A673 (cell line): ENCODE results near the gene KCNH8. TPM values are rescaled to one million over a fixed set of nuclear protein-coding genes. Genes with fewer than 3 reads are reported as not detected.

Source experiments
- BruUV-seq: library from RNA; stranded (reverse); fragments of 400-500 nt; replicated peaks from 2 replicates; lab custom pipeline; 2021; lab: Mats Ljungman, UMichigan
- CTCF ChIA-PET: fragments of 300-600 bp; sonication (Branson Sonifier 250); formaldehyde crosslinking; loops from one replicate; lab custom pipeline; 2022; ENCODE audit warnings: antibody characterized with exemption; lab: Charles Lee
- POLR2A ChIA-PET: fragments of 300-600 bp; sonication (Branson Sonifier 250); formaldehyde crosslinking; loops from one replicate; lab custom pipeline; 2022; ENCODE audit warnings: antibody characterized with exemption; ENCODE audit not compliant: low non-redundant PET; lab: Charles Lee
- DNase-seq: peaks from one replicate; pipeline ENCODE4 v3.0.0-alpha.2; 2015; ENCODE audit warnings: low spot score
- H3K27ac ChIP-seq: fragments of 200-600 bp; sonication (generic); 2 replicates; pipeline ENCODE4 v1.5.1; 2016; ENCODE audit warnings: mixed run types, low read depth, mild to moderate bottlenecking, mixed read lengths, antibody characterized with exemption, low read length; ENCODE audit not compliant: poor library complexity, severe bottlenecking
- H3K27me3 ChIP-seq: fragments of 200-600 bp; sonication (generic); replicated peaks from 2 replicates; pipeline ENCODE4 v1.6.1; 2017; ENCODE audit warnings: mixed run types, low read depth, mild to moderate bottlenecking, mixed read lengths, antibody characterized with exemption, low read length; ENCODE audit not compliant: insufficient read depth, poor library complexity
- H3K36me3 ChIP-seq: fragments of 200-600 bp; sonication (generic); 2 replicates; pipeline ENCODE4 v1.6.1; 2016; ENCODE audit warnings: mixed run types, mild to moderate bottlenecking, mixed read lengths, antibody characterized with exemption, low read length; ENCODE audit not compliant: insufficient read depth, poor library complexity, severe bottlenecking
- H3K4me1 ChIP-seq: fragments of 200-600 bp; sonication (generic); 2 replicates; pipeline ENCODE4 v1.6.1; 2017; ENCODE audit warnings: mixed run types, mild to moderate bottlenecking, mixed read lengths, antibody characterized with exemption, low read length; ENCODE audit not compliant: insufficient read depth, poor library complexity, severe bottlenecking
- H3K4me3 ChIP-seq: fragments of 200-600 bp; sonication (generic); 2 replicates; pipeline ENCODE4 v1.5.1; 2016; ENCODE audit warnings: low read depth, mixed run types, mild to moderate bottlenecking, mixed read lengths, low read length; ENCODE audit not compliant: poor library complexity, severe bottlenecking
- H3K9me3 ChIP-seq: fragments of 200-600 bp; sonication (generic); 2 replicates; pipeline ENCODE4 v1.6.1; 2016; ENCODE audit warnings: mixed run types, low read depth, mild to moderate bottlenecking, mixed read lengths, antibody characterized with exemption, low read length; ENCODE audit not compliant: poor library complexity, severe bottlenecking
- EZH2 ChIP-seq: fragments of 200-600 bp; sonication (generic); IDR thresholded peaks from 2 replicates; pipeline ENCODE4 v1.6.1; 2017; ENCODE audit warnings: borderline replicate concordance, low read depth, mild to moderate bottlenecking, mixed read lengths, antibody characterized with exemption, low read length; ENCODE audit not compliant: poor library complexity, severe bottlenecking
- intact Hi-C: fragments of 100-400 bp; cut with micrococcal nuclease; formaldehyde crosslinking; loops from one replicate; pipeline ENCODE4 v1.10.0; 2022; ENCODE audit not compliant: unreplicated experiment
- total RNA-seq: library from RNA; stranded (reverse); gene quantifications from 2 replicates; pipeline ENCODE4 v1.2.3, GENCODE V29; 2021
- TF ChIP-seq, protein P1 (sequence below): fragments of 300-800, 200-600 bp; sonication (generic); conservative IDR thresholded peaks from 2 replicates; pipeline ENCODE4 v1.5.1; 2017; ENCODE audit warnings: low read depth, mild to moderate bottlenecking, antibody characterized with exemption, low read length, moderate library complexity, mixed read lengths

The KCNH8 gene
- total RNA-seq, 1 experiment from 2014 or later: not detected

DNA sequence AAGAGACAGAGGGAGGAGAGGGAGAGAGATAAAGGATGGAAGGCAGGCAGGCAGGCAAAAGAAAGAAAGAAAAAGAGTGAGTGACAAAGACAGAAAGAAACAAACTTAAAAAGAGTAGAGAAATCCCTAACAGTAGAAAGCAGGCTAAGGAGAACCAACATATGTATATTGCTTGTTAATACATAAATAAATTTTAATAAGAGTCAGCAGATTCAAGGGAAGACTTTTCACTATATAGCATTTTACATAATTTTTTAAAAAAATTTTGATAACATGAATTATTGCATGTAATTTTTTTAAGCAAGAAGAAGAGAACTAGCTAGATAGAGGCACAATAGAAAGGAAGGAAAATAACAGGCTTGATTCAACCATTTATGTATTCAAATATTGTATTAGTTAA is 291.6 kb downstream of the KCNH8 start:
- intact Hi-C loops: no loop called here
- Histone ChIP-seq H3K36me3 (no peaks in the 10 kb centered on the region), H3K27ac (no peak overlapping the region), H3K4me3 (no peak overlapping the region), H3K27me3 (no peaks in the 10 kb centered on the region), H3K4me1 (no peaks in the 10 kb centered on the region), H3K9me3 (no peaks in the 10 kb centered on the region)
- no TSS peak for BruUV-seq
- ChIA-PET CTCF (no interaction called here), POLR2A (no interaction called here)
- no peak for DNase-seq
- TF ChIP-seq, protein P1, sequence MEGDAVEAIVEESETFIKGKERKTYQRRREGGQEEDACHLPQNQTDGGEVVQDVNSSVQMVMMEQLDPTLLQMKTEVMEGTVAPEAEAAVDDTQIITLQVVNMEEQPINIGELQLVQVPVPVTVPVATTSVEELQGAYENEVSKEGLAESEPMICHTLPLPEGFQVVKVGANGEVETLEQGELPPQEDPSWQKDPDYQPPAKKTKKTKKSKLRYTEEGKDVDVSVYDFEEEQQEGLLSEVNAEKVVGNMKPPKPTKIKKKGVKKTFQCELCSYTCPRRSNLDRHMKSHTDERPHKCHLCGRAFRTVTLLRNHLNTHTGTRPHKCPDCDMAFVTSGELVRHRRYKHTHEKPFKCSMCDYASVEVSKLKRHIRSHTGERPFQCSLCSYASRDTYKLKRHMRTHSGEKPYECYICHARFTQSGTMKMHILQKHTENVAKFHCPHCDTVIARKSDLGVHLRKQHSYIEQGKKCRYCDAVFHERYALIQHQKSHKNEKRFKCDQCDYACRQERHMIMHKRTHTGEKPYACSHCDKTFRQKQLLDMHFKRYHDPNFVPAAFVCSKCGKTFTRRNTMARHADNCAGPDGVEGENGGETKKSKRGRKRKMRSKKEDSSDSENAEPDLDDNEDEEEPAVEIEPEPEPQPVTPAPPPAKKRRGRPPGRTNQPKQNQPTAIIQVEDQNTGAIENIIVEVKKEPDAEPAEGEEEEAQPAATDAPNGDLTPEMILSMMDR: no peak
- TF ChIP-seq EZH2: no peak

GRCh38 chr3:19446138-19446537 is 297.8 kb downstream of the KCNH8 start:
- Histone ChIP-seq H3K27ac (no peak overlapping the region), H3K9me3 (no peaks in the 10 kb centered on the region), H3K4me3 (no peak overlapping the region), H3K27me3 (no peaks in the 10 kb centered on the region), H3K4me1 (no peaks in the 10 kb centered on the region), H3K36me3 (no peaks in the 10 kb centered on the region)
- intact Hi-C loops: no loop called here
- BruUV-seq: no TSS peak
- TF ChIP-seq, protein P1: no peak
- no peak for TF ChIP-seq EZH2
- POLR2A ChIA-PET: no interaction called here
- CTCF ChIA-PET: no interaction called here
- no peak for DNase-seq

DNA sequence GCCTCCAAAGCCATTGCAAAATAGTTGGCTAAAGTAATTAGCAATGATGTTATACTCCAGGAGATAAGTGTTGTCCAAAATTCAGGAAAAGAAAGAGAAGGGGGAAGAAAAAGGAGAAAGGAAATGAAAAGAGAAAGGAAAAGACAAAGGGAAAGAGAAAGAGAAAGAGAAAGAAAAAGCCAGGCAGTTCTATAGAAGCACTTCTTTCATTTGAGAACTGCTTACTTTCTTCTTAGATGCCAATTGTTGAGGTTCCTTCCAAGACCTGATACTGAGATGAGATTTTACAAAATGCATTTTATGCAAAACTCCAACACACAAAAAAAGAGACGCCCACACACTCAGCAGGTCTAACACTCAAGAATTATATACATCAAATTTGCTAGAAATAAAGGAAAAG is 298.4 kb downstream of the KCNH8 start:
- Histone ChIP-seq H3K9me3 (no peaks in the 10 kb centered on the region), H3K27me3 (no peaks in the 10 kb centered on the region), H3K4me3 (no peak overlapping the region), H3K4me1 (no peaks in the 10 kb centered on the region), H3K36me3 (no peaks in the 10 kb centered on the region), H3K27ac (no peak overlapping the region)
- no TSS peak for BruUV-seq
- CTCF ChIA-PET: no interaction called here
- POLR2A ChIA-PET: no interaction called here
- intact Hi-C loops: no loop called here
- no peak for DNase-seq
- no peak for TF ChIP-seq EZH2
- TF ChIP-seq, protein P1: no peak
